GM19372 (cell line): ENCODE data around the gene SMIM24.
"Not testable (repeated sequence)": the region's sequence is repeated elsewhere in the genome, so short reads cannot be mapped to it uniquely, and the experiment has no call there.

ENCODE experiments used
- ATAC-seq: cut with Tn5 transposase; IDR thresholded peaks from one replicate; pipeline ENCODE4 v1.9.1; 2021; ENCODE audit warnings: mild to moderate bottlenecking, low read depth, moderate library complexity; ENCODE audit not compliant: unreplicated experiment

Gene SMIM24

DNA sequence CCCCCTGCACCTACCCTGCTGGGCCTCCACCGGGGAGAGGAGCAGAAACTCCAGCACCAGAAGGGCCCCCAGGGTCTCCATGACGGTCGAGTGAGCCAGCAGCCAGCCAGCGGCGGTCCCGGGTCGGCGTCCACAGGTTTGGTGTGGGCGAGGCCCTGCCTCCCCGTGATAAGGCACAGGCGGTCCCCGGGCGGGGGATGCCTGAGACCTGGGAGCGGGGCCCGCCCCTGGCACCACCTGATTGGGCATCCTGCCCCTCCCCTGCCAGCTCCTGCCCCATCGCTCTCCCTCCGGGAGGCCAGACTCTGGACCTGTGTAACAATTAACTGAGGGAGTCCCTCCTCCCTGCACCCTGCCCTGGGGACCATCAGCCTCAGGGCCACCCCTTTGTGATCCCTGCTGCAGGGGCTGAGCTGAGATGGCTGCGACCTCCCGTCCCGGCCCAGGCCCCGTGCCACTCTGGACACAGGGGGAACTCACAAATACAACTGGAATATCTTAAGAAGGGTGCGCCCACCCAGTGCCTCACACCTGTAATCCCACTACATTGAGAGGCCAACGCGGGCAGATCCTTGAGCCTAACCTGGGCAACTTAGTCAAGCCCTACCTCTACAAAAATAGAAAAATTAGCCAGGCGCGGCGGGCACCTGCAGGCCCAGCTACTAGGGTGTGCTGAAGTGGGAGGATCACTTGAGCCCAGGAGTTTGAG, at the start of gene SMIM24:
Gene SMIM24 (minus strand): TSS at position 143 of the 709 bp plus-strand sequence. CDS start 62 bp downstream, at position 81.
- ATAC-seq = no peak

DNA sequence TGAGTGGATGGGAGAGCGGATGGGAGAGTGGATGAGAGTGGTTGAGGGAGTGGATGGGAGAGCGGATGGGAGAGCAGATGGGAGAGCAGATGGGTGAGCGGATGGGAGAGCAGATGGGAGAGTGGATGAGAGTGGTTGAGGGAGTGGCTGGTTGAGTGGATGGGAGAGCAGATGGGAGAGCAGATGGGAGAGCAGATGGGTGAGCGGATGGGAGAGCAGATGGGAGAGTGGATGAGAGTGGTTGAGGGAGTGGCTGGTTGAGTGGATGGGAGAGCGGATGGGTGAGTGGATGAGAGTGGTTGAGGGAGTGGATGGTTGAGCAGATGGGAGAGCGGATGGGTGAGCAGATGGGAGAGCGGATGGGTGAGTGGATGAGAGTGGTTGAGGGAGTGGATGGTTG, 49.0 kb upstream of the SMIM24 start:
- not testable (repeated sequence) for ATAC-seq

DNA sequence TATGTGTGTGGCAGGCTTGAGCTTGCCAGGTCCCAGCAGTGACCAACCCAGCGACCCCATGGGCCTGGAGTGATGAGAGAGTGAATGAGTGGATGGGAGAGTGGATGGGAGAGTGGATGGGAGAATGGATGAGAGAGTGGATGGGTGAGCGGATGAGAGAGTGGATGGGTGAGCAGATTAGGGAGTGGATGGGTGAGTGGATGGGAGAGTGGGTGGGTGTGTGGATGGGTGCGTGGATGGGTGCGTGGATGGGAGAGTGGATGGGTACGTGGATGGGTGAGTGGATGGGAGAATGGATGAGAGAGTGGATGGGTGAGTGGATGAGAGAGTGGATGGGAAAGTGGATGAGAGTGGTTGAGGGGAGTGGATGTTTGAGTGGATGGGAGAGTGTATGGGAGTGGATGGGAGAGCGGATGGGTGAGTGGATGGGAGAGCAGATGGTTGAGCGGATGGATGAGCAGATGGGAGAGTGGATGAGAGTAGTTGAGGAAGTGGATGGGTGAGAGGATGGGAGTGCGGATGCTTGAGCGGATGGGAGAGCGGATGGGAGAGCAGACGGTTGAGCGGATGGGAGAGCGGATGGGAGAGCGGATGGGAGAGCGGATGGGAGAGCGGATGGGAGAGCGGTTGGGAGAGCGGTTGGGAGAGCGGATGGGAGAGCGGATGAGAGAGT, 48.4 kb upstream of the SMIM24 start:
- ATAC-seq = no peak

DNA sequence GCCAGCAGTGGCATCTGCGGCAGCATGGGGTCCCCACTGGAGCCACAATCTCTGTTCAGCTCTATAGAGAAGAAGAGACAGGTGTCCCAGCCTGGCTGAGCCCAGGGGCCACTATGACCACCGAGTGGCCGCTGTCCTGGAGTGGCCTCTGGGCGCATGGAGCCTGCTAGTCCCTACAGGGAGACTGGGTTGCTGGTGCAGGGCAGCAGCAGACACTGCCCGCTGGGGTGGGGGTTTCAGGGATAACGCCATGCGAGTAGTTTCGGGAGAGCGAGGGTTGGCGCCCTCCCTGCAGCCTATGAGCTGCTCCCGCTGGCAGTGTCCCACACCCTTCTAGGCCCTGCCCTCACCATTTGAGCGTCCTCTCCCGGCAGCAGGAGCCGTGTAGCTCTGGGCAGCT, 47.8 kb upstream of the SMIM24 start:
- no peak for ATAC-seq

DNA sequence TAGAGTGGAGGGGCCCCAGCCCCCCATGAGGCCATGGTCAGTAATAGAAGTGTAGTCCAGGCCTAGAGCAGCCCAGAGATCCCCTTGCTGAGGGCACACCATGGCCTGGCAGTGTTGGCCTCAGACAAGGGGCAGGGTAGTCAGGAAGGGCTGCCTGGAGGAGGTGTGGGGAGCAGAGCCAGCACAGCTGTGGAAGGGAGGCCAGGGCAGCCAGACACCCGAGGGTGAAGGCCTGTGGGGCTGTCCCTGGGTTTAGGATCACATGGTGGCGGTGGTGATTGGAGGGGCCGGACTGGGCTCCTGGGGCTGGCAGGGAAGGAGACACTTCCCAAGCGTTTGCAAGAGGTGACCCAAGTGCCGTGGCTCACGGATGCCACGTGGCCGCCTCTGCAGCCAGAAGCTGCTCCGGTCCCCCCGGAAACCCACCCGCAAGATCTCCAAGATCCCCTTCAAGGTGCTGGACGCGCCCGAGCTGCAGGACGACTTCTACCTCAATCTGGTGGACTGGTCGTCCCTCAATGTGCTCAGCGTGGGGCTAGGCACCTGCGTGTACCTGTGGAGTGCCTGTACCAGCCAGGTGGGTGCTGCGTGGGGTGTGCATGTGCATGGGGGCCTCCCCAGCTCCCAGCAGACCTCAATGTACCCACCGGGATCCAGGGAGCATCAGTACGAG, 47.0 kb upstream of the SMIM24 start:
- no peak for ATAC-seq

DNA sequence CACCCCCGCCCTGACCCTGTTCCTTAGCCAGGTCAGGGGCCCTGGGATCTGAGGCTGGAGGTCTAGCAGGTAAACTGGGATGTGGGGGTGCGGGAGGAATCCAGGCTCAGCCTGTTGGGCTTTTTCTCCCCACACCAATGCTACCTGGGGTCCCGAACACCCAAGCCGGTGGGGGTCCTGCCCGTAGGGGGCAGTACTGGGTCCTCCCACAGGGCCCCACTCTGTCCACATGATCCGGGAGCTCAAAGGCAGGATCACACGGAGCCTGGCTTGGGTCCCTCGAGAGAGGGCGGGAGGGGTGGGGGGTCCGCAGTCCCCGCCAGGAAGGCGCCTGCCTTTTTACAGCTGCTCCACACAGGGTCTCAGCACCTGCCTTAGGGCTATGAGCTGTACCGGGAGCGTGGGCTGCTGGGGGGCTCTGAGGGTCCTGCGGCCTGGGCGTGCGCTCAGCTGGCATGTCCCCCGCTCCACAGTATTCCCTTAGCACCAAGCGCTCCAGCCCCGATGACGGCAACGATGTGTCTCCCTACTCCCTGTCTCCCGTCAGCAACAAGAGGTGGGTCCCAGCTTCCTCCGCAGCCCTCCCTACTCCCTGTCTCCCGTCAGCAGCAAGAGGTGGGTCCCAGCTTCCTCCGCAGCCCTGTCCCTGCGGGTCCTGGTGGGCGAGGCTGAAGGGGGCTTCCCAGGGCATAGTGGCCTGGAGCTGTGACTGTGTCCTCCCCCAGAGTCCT, 46.3 kb upstream of the SMIM24 start:
- no peak for ATAC-seq

DNA sequence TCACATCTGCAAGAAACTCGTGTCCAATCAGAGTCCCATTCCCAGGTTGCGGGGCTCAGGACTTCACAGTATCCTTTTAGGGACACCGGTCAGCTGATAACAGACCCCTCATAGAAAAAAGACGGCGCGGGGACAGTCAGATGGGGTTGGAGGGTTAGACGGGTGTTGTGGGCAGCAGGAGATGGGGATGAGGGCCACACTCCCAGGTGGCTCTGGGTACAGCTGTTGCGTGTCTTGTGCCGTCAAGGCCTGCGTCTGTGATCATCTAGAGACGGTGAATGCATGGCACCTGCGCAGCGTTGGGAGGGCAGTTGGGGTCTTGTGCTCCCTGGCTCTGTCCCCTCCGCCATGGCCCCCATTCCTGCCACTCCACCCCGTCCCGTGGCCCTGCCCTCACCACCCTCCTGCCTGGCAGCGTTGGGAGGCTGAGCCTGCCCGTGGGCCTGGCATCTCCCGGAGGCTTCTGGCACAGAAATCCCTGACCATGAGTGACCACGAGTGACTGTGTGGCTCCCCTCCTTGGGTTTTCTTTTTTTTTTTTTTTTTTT, 44.7 kb upstream of the SMIM24 start:
- ATAC-seq = no peak

DNA sequence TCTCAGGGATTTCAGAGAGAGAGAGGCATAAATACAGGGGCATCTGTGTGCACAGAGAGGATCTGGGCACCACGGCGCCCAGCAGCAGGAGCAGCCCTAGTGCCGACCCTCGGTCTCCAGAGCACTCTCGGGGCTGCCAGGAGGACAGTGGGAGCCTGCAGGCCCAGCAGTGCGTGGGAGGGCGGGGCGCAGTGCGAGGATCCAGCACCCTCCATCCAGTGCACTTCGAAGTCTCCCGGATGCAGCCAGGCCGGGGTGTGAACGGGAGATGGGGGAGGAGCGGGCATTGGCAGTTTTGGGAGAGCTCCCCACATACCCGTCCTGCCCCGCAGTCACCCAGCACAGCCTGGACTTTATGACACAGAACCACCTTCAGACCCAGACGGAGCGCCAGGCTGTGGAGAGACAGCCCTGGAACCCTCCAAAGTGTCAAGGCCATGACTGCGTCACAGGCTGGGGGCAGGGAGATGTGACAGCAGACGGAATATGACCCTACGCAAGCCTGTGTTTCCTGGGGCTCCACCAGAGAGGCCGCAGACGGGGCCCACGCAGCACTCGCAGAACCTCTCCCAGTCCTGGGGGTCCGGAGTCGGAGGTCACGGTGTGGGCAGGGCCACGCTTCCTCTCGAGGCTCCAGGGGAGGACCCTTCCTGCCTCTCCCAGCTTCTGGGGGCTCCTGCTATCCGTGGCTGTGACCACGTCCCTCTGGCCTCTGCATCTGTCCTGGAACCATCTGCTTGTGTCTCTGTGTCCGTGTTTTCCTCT, 43.9 kb upstream of the SMIM24 start:
- ATAC-seq = no peak

DNA sequence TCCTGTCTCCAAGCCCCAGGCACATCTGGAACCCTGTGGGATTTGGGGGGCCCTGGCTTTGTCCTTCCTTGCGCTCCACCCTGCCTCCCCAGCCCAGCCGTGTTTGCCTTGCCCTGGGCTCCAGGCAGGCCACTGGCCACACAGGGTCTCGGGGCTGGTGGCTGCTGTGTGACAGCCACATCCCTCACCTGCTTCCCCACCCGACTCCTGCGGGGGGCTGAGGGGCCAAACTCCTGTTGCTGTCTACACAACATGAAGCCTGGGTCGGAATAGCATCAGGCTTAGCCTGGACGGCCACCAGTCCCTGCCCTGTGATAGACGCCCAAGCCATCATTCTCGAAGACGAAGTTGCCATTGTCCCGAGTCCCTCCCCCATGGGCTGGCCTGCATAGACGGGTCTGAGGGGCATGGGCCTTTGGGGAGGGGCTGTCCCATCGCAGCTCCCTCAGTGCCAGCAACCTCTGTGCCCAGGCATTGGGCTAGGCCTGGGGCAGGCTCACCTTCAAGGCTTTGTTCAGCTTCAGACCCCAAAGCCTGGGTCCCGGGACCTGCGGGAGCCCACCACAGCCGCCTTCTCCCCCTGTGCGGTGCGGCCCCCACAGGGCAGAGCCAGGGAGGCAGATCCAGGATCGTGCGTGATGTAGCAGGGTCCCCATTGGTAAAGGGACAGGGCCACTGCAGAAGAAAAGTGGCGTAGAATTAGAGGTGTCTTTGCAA, 43.2 kb upstream of the SMIM24 start:
- no peak for ATAC-seq

DNA sequence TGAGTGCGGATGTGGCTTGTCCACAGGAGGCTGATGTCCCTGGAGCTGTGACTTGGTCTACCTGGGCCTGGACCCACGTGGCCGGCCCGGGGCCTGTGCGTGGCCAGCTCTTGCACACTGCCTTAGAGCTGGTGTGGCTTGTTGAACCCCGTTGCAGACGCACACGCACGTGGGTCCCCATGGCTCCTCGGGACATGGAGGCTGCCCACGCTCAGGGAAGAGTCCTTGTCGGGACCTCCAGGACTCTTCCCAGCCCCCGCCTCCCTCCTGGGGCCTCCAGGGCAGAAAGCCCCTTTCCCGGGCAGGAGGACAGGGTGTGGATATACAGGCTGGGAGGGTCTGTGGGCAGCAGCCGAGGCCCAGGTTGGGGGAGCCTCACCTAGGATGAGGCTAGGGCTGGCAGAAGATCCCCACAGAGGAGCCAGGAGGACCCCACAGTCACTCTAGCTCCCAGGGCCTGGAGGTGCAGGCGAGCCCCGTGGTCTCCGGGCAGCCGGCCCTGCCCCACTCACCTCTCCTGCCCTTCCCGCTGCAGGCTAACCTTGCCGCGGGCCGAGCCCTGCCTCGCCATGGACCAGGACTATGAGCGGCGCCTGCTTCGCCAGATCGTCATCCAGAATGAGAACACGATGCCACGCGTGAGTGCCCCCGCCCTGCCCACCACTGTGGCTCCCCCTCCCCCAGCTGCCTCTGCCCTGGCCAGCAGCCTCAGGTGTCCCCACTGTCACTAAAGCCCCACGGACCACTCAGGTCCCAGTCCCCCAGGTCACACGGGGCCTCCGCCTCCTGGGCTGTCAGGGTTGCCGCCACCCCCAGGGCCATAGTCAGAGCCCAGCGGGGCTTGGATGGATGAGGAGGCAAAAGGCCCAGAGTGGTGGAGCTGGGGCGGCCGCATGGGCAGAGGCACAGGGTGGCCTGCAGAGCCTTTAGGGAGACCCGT, 42.4 kb upstream of the SMIM24 start:
- no peak for ATAC-seq

DNA sequence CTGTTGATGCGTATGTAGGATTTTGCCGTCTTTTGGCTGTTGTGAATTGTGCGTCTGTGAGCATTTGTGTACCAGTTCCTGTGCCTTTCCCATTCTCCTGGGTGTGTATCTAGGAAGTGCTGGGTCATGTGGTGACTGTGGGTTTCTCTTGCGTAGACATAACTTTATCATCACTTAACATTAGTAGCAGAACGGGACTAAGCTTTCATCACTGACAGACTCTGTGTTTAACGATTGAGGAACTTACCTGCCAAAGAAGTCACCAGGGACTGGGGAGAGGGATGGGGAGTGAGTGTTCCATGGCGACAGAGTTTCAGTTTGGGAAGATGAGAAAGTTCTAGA, 40.8 kb upstream of the SMIM24 start:
- no peak for ATAC-seq

DNA sequence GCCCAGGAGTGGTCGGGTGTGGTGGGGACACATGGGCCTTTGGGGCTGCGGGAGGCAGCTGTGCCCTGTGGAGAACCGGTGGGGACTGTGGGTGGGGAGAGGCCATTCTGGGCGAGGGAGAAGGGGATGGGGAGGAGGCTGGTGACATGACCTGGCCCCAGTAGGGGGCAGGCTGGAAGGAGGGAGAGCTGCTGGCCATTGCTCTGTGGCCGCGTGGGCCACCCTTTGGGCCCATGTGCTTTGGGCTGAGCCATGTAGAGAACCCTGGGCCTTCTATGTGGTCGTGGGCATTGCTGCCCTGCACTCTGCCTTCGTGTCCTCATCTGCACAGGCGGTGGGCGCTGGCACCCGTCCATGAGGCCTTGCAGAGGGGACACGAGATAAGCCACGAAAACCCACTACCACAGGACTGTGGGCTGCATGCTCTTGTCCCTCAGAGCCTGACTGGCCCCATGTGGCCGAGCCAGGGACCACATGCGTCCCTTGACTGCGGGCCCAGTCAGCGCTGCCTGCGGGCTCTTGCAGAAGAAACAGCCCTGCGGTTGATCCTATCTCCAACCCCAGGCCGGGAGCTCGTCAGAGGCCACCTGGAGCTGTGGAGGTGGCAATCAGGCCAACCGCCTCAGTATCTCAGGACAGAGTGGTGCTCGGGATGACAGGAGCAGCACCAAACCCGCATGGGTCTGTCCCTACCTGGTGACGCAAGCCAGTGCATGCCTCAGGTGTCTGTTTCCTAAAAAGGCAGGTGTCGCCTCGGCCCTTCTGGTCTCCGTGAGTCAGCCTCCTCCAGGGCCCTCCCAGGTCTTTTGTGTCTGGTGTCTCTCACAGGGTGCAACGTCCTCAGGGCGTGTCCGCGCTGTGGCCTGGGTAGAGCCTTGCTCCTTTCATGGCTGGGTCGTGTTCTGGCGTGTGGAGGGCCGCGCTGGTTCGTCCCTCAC, 40.1 kb upstream of the SMIM24 start:
- no peak for ATAC-seq

DNA sequence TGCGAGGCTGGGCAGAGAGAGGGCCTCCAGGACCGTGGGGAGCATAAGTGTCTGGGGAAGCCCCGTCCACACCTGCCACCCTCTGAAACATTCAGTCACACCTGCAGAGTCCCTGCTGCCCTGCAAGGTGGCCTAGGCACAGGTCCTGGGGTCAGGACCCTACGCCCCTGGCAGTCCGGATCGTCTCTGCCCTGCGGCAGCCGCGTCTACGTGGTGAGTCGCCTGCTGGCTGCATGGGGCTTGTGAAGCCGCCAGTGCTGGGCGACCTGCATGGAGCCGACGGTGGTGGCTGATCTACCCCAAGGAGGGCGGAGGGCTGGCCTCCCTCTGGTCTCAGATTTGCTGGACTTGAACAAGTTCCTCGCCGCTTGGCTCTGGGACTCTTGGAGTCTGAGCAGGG, 38.8 kb upstream of the SMIM24 start:
- ATAC-seq = no peak

DNA sequence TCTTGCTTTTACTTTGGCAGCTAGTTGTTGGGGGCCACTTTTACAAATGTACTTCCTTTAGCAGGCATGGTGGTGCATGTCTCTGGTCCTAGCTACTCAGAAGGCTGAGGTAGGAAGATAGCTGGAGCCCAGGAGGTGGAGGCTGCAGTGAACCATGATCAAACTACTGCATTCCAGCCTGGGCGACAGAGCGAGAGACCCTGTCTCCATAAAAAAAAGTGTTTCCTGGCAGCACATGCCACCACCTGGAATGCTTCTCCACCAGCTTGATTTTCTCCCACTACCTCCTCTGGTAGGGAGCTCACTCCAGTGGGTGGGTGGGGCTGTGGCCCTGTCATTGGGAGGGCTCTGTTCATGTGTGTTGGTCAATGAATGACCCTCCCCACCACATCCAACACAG, 38.3 kb upstream of the SMIM24 start:
- no peak for ATAC-seq

DNA sequence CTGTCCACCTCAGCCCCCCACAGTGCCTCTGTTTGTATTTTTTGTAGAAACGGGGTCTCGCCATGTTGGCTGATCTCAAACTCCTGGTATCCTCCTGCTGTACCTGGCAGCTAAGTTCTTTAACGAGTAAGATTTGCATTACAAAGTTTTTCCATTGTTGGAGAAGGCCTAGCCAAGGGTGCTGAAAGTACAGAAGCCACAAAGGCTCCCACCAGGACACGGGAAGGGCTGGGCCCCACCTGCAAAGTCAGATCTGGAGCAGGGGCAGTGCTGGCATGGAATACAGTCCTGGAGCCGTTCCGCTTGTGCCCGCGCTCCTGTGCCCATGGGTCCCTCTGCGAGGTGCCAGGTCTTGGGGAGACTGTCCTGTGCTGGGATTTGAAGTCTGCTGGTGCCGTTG, 37.9 kb upstream of the SMIM24 start:
- ATAC-seq = no peak

DNA sequence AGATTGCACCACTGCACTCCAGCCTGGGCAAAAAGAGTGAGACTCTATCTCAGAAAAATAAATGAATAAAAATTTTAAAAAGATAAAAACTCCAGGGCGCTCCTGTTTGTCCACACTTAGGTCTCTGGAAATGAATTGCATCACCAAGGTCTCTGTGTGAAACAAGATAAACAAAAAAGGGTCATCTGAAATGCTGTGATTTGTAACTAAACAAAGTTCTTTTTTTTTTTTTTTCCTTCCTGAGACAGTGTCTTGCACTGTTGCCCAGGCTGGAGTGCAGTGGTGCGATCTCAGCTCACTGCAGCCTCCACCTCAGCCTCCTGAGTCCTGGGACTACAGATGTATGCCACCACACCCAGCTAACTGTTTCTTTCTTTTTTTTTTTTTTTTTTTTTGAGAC, 37.3 kb upstream of the SMIM24 start:
- no peak for ATAC-seq

DNA sequence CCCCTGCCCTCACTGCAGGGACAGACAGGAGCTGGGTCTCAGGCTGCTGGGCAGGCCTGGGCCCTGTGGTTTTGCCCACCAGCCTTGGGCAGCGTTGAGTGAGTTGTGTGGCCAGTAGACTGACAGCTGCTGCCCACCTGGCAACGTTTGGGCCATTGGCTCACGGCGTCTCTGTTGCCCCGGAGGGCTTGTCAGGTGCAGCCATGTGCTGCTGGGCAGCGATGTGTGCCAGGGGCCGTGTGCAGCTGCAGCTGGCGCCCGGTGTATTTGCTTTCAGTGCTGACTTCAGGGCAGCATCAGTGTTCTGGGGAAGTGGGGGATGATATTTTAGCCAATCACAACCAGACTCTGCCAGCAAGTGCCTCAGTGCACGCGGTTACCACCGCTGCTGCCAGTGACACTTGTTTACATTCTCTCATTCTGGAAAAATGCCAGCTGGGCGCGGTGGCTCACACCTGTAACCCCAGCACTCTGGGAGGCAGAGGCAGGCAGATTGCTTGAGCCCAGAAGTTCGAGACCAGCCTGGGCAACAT, 36.4 kb upstream of the SMIM24 start:
- no peak for ATAC-seq
